Astrocyte of the cerebellum (primary cell): ENCODE data around the gene TRPT1.

Experiments
- DNase-seq: peaks from one replicate; pipeline ENCODE4 v3.0.0-alpha.2; 2011; ENCODE audit warnings: low read depth
- H3K4me3 ChIP-seq: 2 replicates; pipeline ENCODE4 v1.5.1; 2011; ENCODE audit warnings: mild to moderate bottlenecking, low read depth, low read length, moderate library complexity
- in situ Hi-C: cut with HindIII; loops from 2 replicates; pipeline ENCODE4 v1.10.0; 2017; ENCODE audit warnings: low sequenced_read_pairs
- TF ChIP-seq, protein P1 (sequence below): IDR thresholded peaks from 2 replicates; pipeline ENCODE4 v1.5.1; 2012; ENCODE audit warnings: low read length, low read depth, moderate library complexity, mild to moderate bottlenecking; ENCODE audit errors: missing control alignments

Gene TRPT1

DNA sequence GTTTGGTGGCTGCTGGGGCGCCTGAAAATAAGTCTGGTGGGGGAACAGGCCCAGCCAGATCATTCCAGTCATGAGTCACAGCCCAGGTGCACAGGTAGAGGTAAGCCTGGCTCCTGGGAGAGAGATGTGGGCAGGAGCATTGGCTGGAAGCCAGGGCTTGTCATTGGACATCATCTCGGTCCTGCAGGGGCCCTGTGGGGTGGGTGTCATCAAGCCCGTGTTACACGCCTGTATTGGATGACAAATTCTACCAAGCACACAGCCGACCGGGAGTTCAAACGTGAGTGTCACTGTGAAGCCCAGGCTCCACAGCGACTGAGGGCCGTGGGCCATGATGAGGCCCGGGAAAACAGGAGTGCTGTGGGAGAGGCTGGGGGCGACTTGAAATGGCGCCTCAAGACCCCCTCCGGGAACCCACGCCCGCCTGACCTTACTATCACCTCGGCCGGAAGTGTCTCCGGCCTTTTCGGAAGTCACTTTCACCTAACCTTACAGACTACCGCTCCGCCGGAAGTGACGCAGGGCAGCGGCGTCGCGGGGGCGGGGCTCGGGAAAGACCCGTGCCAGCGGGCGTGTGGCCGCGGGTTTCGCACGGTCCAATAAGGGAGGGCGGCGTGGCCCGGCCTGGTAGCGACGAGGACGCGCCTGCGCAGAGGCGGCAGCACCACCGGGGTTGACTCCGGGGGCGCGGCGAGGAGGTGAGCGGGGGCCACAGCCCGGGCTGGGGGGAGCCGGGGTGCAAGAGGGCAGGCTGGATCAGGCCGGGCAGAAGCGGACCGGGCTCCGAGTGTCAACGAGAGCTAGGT is 14.7 kb upstream of the TRPT1 start, which contains the start of gene FKBP2:
Gene FKBP2, plus strand, starts transcription at position 661 of the 806 bp plus-strand sequence. CDS start 1,293 bp downstream, outside the sequence.
- TF ChIP-seq, protein P1, sequence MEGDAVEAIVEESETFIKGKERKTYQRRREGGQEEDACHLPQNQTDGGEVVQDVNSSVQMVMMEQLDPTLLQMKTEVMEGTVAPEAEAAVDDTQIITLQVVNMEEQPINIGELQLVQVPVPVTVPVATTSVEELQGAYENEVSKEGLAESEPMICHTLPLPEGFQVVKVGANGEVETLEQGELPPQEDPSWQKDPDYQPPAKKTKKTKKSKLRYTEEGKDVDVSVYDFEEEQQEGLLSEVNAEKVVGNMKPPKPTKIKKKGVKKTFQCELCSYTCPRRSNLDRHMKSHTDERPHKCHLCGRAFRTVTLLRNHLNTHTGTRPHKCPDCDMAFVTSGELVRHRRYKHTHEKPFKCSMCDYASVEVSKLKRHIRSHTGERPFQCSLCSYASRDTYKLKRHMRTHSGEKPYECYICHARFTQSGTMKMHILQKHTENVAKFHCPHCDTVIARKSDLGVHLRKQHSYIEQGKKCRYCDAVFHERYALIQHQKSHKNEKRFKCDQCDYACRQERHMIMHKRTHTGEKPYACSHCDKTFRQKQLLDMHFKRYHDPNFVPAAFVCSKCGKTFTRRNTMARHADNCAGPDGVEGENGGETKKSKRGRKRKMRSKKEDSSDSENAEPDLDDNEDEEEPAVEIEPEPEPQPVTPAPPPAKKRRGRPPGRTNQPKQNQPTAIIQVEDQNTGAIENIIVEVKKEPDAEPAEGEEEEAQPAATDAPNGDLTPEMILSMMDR = no peak
- DNase-seq = peak; percentile 92
- in situ Hi-C loops = no loop called here
- H3K4me3 ChIP-seq = peak within 1 kb of the TSS; percentile 92

DNA sequence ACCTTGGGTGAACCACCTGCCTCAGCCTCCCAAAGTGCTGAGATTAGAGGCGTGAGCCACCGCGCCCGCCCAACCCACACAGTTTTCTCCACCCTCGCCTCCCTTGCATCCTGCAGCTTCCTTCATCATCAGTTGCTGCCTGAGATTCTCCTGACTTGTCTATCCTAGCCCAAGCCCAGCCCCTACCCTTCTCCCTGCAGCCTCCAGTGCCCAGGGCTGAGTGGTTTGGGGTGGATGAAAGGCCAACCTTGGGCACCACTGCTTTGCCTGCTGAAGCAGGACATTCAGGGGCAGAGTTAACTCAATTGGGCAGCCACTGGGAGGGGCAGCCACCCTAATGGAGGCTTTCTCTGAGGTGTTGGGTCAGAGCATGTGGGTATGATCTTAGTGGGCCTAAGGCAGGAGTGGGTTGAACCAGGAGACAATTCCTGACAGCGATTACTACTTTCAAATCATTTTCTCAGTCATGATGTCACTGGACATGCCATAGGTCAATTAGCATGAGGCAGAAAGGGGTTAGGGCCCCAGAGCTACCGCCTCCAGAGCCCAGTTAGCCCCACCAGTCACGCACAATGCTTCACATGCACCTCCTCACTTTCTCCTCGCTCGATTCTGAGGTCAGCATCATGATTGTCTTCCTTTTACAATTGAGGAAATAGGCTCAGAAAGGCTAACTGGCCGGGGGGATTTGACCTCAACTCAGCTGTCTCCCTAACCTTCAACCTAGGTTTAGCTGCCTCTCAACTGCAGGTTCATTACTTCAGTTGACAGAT is 13.9 kb upstream of the TRPT1 start:
- in situ Hi-C loops = no loop called here
- H3K4me3 ChIP-seq = peak overlapping the region; percentile 92
- DNase-seq = no peak
- TF ChIP-seq, protein P1 = no peak

DNA sequence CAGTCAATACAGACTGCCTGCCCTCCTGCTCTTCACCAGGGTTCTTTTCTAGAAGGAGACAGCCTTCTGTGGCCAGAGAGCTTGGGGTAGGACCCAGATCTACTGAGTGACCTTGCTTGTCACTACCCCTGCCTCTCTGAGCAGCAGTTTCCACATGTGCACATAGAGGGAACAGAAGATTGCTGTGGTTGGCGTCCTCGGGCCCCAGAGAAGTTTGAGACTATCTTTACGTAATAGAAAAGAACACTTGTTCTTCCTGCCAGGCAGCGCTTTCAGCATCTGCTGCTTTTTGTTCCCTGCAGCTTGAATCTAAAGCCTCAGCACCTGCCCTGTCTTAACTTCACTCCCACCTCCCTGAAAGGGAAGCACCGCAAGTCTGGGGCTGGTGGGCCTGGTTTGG is 13.0 kb upstream of the TRPT1 start:
- no peak overlapping the region for H3K4me3 ChIP-seq
- TF ChIP-seq, protein P1 = no peak
- in situ Hi-C loops = no loop called here
- no peak for DNase-seq

DNA sequence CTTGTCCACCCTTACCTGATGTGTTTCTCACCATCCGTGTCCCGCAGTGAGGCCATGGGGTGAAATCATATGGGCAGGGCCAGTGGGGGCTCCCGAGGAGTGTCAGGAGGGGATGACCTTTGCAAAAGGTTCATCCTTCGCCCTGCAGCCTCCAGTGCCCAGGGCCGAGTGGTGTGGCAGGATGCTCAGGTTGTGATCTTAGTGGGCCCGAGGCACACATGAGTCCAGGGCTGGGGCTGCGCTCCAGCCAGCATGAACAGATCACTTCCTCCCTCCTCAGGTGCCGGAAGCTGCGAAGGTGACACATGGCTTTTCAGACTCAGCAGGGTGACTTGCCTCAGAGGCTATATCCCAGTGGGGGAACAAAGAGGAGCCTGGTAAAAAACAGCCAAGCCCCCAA is 12.1 kb upstream of the TRPT1 start:
- TF ChIP-seq, protein P1 = no peak
- in situ Hi-C loops = no loop called here
- no peak overlapping the region for H3K4me3 ChIP-seq
- no peak for DNase-seq

DNA sequence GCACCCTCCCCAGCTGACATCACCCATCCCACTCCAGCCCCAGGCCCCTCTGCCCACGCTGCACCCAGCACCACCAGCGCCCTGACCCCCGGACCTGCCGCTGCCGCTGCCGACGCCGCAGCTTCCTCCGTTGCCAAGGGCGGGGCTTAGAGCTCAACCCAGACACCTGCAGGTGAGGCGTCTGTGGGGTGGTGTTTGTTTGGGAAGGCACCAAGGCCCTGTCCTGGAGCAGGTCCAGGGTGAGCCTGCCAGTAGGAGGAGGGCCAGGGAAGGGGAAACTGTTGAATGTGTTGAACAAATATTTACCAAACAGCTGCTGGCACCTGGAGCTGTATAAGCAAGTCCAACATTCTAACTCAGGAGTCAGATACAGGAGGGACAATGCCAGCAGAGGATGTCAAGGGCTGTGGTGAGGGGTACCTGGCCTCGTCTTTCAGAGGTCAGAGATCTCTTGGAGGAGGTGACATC is 11.5 kb upstream of the TRPT1 start:
- no peak overlapping the region for H3K4me3 ChIP-seq
- TF ChIP-seq, protein P1 = no peak
- in situ Hi-C loops = no loop called here
- DNase-seq = no peak

DNA sequence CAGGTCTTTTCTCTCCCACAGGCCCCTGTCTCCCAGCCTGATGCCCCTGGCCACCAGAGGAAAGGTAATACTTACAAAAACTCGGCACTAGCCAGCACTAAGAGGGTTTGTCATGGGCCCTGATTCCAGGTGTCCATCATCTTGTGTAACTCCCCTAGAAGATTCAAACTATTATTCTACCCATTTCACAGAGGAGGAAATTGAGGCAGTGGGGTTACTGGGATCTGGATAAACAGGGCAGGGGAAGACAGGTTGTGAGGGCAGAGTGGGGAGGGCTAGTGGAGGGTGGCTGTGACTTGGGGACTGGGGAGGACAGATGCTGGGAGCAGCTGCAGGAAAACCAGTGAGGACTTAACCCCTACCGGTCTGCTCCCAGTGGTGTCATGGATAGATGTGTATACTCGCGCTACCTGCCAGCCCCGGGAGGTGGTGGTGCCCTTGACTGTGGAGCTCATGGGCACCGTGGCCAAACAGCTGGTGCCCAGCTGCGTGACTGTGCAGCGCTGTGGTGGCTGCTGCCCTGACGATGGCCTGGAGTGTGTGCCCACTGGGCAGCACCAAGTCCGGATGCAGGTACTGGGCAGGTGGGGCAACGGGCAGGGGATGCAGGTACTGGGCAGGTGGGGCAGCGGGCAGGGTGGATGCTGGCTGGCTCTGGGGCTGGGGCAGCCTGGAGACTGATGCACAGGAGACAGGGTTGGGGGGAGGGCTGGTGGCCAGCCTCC is 9.6 kb upstream of the TRPT1 start:
- in situ Hi-C loops = no loop called here
- TF ChIP-seq, protein P1 = no peak
- no peak for DNase-seq
- peak overlapping the region; percentile 61 for H3K4me3 ChIP-seq
